HFF-Myc (cell line): ENCODE data around the gene IL24.

ENCODE experiments used
- DNase-seq: peaks from one replicate; pipeline ENCODE4 v3.0.0-alpha.2; 2011; ENCODE audit warnings: low read depth; ENCODE audit errors: extremely low read depth
- H3K4me3 ChIP-seq: replicated peaks from 2 replicates; pipeline ENCODE4 v1.5.1; 2011; ENCODE audit warnings: low read depth, mild to moderate bottlenecking, control low read depth, low read length
- TF ChIP-seq, protein P1 (sequence below): IDR thresholded peaks from 2 replicates; pipeline ENCODE4 v1.5.1; 2012; ENCODE audit warnings: mild to moderate bottlenecking, low read depth, low read length, control low read depth; ENCODE audit errors: missing control alignments

IL24 gene

DNA sequence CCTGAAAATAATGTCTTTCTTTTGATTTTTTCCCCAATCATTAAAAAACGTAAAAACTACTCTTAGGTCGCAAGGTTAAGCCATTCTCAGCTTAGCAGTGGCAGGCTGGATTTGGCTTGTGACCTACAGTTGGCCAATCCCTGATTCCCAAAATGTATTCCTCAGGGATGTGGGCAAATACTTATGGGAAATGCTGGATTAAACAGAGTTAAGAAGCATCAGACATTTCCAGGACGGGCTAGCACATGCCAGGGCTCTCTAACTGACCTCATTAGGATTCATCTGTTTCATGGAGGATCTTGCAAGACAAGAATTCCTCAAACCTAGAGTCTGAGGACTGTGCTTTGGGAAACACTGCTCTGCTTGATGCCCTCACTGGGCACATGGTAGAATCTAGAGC is 982 bp upstream of the IL24 start:
- no peak for DNase-seq
- no peak overlapping the region for H3K4me3 ChIP-seq
- TF ChIP-seq, protein P1, sequence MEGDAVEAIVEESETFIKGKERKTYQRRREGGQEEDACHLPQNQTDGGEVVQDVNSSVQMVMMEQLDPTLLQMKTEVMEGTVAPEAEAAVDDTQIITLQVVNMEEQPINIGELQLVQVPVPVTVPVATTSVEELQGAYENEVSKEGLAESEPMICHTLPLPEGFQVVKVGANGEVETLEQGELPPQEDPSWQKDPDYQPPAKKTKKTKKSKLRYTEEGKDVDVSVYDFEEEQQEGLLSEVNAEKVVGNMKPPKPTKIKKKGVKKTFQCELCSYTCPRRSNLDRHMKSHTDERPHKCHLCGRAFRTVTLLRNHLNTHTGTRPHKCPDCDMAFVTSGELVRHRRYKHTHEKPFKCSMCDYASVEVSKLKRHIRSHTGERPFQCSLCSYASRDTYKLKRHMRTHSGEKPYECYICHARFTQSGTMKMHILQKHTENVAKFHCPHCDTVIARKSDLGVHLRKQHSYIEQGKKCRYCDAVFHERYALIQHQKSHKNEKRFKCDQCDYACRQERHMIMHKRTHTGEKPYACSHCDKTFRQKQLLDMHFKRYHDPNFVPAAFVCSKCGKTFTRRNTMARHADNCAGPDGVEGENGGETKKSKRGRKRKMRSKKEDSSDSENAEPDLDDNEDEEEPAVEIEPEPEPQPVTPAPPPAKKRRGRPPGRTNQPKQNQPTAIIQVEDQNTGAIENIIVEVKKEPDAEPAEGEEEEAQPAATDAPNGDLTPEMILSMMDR: no peak

DNA sequence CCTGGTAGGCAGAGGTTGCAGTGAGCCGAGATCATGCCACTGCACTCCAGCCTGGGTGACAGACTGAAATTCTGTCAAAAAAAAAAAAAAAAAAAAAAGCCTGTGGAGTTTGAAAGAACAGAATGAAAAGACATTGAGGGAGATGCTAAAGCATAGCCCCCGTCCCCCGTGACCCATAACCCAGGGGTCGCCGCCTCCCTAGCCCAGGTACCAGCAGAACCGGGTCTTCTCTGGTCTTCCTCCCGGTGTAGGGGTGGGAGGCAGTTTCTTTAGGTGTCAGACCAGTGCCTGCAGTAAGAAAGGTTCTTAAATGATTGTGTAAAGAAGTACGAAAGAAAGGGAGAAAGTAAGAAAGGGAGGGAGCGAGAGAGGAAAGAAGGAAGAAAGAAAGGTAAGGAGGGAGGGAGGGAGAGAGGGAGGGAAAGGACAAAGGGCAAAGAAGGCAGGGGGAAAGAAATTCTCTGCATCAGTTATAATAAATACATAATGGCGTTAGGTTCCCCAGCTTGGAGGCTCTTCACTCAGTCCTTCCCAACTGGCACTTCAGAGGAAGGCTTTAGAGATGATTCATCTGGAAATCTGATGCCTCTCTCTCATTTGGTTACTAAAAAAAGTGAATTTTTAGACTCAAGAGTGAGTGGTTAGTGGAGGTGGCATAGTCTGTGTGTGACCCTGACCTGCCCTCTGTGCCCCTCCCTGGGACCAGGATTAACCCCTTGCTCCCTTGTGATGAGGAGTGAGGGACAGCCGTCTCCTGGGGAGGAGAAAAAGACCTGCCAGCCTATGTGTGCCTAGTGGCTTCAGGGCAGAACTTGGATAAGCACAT is 1.1 kb downstream of the IL24 start:
- TF ChIP-seq, protein P1: no peak
- DNase-seq: no peak
- no peak overlapping the region for H3K4me3 ChIP-seq

DNA sequence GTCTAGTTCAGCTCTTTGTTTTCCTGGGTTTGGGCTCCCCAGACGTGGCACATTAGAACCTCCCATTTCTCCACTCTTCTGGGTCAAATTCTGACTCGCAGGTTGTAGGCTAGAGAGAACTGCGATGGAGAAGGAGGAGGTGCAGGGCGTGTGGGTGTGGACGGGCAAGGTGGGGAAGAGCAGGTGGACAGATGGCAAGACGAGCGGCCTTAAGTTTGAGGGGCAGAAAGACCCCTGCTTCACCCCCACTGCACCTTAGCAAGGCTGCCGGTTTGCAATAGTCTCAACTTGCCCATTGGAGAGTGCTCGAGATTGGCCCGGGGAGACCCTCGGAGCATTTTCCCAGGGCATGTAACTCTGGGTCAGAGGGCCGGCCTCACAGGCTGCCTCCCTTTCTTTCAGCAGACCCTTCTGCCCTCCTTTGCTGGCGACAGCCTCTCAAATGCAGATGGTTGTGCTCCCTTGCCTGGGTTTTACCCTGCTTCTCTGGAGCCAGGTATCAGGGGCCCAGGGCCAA is 1.7 kb downstream of the IL24 start:
- no peak overlapping the region for H3K4me3 ChIP-seq
- TF ChIP-seq, protein P1: no peak
- no peak for DNase-seq

DNA sequence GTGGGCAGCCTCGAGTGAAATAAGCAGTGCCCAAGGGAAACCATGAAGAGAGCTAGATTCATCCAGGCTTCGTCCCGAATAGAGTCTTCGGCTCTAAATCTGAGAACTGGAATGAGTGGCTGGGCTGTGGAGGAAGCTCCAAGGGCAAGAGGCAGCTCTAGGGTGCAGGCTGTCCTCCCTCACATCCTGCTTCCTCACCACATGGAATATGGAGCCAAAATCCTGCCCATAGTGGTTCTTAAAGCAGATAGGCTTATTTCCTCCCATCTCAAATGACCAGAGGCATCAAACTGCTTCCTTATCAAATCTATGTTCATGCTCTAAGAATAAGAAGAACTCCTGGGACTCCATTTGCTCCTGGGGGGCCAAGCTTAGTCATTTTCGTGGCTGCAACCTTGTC is 2.5 kb downstream of the IL24 start:
- DNase-seq: no peak
- TF ChIP-seq, protein P1: no peak
- H3K4me3 ChIP-seq: no peak overlapping the region

DNA sequence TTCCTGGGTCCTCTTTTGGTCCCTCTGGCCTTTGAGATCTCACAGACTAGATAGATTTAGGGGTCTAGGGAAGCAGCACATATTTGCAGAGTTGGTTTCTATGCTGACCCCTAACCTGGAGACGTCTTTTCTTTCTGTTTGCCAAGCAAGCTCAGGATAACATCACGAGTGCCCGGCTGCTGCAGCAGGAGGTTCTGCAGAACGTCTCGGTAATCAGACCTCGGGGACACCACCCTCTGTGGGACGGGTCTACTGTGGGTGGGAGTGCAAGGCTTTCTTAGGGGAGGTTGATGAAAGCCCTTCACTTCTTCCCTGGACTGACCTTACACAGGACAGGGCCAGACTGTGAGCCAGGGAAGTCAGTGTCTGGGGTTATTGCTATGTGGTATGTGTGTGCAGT is 2.9 kb downstream of the IL24 start:
- TF ChIP-seq, protein P1: no peak
- DNase-seq: no peak

DNA sequence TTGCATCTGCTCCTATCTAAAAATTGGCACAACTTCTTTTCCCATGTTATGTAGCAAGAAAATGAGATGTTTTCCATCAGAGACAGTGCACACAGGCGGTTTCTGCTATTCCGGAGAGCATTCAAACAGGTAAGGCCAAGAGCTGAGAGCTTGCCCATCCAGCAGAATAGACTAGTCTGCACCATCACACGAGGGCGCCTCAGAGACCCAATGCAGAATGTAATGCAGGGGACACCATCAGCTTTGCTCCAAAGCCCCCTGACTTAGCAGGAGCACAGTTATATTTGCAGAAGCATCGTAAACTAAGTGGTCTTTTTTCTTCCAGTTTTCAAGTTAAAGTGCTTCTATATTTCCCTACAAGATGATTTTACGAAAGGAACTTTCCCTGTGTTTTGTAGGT is 4.7 kb downstream of the IL24 start:
- no peak for DNase-seq
- TF ChIP-seq, protein P1: no peak
- H3K4me3 ChIP-seq: no peak overlapping the region

More for the DNA sequence above, 2.9 kb downstream of the IL24 start:
- H3K4me3 ChIP-seq: no peak overlapping the region

DNA sequence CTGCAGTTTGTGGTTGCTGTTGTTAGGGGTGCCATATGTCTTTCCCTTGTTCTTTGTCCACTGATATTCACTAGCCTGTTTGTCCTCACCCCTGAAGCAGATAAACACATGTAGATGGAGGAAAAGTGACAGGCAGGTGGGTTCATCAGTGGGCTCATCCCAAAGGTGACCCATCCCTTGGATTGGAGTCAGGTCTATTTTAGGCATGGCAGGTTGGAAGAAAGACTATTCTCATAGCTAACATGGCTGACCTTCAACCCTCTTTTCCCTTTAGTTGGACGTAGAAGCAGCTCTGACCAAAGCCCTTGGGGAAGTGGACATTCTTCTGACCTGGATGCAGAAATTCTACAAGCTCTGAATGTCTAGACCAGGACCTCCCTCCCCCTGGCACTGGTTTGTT is 5.5 kb downstream of the IL24 start:
- no peak overlapping the region for H3K4me3 ChIP-seq
- DNase-seq: no peak
- TF ChIP-seq, protein P1: no peak
